Breast epithelium (tissue), 3 donors: ENCODE data around the gene F12.

Experiments used
- POLR2AphosphoS5 ChIP-seq, 3 donors: sonication (generic); formaldehyde crosslinking; IDR thresholded peaks; one replicate each; pipeline ENCODE4 v1.6.1; 2017; ENCODE audit warnings: antibody characterized with exemption in 3 of 3
- TF ChIP-seq, protein P1 (sequence below), 3 donors: fragments of 450-650 bp; IDR thresholded peaks; one replicate each; pipeline ENCODE4 v1.5.1; 2016 to 2017; ENCODE audit warnings: antibody characterized with exemption in 3 of 3, mild to moderate bottlenecking in 3 of 3, moderate library complexity in 3 of 3

DNA sequence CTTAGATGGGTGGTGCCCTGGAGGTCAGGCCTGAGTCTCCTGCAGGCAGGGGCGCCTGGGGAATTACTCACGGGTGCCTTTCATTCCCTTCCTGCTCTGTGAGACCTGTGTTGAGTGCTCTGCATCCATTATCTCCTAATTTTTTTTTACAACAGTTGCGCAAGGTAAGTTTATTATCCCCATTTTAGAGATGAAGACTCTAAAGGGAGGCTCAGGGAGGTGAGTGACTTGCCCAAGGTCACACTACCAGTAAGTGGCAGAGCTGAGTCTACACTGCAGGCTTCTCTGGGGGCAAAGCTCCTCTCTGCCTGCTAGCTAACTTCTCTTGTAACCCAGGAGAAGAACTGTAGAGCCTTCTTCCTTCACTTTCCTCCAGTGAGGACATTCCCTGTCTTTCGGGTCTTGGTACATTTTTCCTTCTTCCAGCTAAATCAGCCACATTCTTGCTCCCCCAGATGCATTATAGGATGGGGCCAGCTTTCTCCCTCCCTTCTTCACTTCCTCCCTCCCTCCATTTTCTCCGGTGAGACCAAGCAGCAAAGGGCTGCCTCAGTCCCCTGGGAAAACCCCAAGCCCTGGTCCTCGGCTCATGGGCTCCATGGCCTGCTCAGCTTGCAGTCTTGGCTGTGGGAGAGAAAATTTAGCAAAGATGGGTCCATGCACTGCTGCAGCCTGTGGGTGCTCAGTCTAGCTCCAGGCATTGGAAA lies 39.0 kb upstream of the F12 start:
- TF ChIP-seq, protein P1, sequence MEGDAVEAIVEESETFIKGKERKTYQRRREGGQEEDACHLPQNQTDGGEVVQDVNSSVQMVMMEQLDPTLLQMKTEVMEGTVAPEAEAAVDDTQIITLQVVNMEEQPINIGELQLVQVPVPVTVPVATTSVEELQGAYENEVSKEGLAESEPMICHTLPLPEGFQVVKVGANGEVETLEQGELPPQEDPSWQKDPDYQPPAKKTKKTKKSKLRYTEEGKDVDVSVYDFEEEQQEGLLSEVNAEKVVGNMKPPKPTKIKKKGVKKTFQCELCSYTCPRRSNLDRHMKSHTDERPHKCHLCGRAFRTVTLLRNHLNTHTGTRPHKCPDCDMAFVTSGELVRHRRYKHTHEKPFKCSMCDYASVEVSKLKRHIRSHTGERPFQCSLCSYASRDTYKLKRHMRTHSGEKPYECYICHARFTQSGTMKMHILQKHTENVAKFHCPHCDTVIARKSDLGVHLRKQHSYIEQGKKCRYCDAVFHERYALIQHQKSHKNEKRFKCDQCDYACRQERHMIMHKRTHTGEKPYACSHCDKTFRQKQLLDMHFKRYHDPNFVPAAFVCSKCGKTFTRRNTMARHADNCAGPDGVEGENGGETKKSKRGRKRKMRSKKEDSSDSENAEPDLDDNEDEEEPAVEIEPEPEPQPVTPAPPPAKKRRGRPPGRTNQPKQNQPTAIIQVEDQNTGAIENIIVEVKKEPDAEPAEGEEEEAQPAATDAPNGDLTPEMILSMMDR (IDR thresholded peaks at IDR 0.05), result no peak
- no peak for TF ChIP-seq POLR2AphosphoS5 (IDR thresholded peaks at IDR 0.05)
